Fibroblast of lung (primary cell): Measurements from ENCODE around the gene GALNT18.

Source experiments
- CTCF ChIP-seq, 2 donors: IDR thresholded peaks in 1 of 2; conservative IDR thresholded peaks in 1 of 2; 1 replicate in 1 of 2; 2 replicates in 1 of 2; pipeline ENCODE4 v1.5.1; 2011 to 2012; ENCODE audit warnings: low read length in 2 of 2, control low read depth in 1 of 2, inconsistent platforms in 1 of 2, low read depth in 1 of 2, mild to moderate bottlenecking in 1 of 2
- EZH2 ChIP-seq: IDR thresholded peaks from 2 replicates; pipeline ENCODE4 v1.5.1; 2012; ENCODE audit warnings: low read length, control low read depth, mild to moderate bottlenecking; ENCODE audit errors: missing control alignments

DNA sequence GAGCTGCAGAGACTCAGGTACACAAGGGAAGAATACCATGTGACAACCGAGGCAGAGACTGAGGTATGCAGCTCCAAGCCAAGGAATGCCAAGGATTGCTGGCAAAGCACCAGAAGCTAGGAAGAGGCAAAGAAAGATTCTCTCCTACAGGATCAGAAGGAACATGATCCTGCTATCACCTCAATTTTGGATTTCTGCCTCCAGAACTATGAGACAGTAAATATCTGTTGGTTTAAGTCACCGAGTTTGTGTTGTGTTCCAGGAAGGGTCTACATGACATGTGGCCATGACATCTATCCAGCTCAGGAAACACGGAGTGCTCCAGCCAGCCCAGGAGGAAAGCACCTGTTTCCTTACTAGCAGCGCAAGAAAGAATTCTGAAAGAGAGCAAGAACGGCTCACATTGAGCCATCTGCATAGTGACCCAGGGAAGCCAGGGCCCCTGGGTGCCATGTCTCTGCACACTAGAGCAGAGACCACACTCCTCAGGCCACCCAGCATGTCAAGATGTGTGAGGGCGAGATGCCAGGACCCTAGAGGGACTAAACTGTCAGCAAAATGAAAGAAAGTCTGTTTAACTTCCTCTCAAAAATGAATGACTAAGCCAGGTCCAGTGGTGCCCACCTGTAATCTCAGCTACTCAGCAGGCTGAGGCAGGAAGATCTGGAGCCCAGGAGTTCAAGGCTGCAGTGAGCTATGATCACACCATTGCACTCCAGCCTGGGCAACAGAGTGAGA, 35.6 kb upstream of the GALNT18 start:
- no peak for TF ChIP-seq CTCF (conservative IDR thresholded peaks at IDR 0.05 in 1 of 2, IDR thresholded peaks at IDR 0.05 in 1 of 2; ENCODE audit: low read depth in 1 of 2, low read length in 2 of 2)
- TF ChIP-seq EZH2 = no peak
